Left lobe of liver (tissue), 2 donors: ENCODE results near the gene DST. TPM values are rescaled to one million over a fixed set of nuclear protein-coding genes. Genes with fewer than 3 reads are reported as not detected.

ENCODE experiments used
- ATAC-seq: fragments of 200-7000 bp; cut with Tn5 transposase; one replicate; pipeline ENCODE4 v1.9.1; 2020; ENCODE audit warnings: mild to moderate bottlenecking, moderate library complexity
- DNase-seq: peaks from one replicate; pipeline ENCODE4 v3.0.0-alpha.2; 2020; ENCODE audit warnings: low spot score
- total RNA-seq: library from RNA; stranded (reverse); gene quantifications from one replicate; pipeline ENCODE4 v1.2.1, GENCODE V29; 2021
- donor health status: DM: no; HTN: no; CAD: no; lungs with moderate emphysema.
- donor health status: DM: no; HTN: yes; CAD: no.

Gene DST
- total RNA-seq, 1 donor from 2014 or later: 86.5 TPM

DNA sequence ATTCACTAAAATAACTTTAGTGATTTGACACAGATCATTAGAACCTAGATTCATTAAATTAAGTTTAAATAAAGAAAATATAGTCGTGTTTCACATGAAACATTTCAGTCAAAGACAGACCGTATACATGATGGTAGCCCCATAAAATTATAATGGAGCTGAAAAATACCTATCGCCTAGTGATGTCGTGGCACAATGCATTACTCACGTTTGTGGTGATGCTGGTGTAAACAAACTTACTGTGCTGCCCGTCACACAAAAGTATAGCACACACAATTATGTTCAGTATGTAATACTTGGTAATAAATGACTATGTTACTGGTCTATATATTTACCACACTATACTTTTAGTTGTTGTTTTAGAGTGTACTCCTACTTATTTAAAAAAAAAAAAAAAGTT lies 17.3 kb downstream of the DST start:
- ATAC-seq (no peak), DNase-seq (no peak)

DNA sequence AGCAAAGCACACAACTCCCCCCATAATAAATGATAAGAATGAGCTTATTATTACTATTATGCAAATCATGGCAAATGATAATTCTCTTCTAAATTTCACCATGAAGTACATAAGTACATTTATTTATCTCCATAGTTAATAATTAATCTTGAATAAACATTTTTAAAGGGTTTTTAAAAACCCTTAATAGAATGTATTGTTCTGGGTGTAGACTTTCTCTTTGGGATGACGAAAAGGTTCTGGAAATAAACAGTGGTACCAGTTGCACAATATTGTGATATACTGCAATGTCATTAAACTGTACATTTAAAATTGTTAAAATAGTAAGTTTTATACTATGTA lies 18.0 kb downstream of the DST start:
- ATAC-seq (peak; percentile 13), DNase-seq (no peak)

DNA sequence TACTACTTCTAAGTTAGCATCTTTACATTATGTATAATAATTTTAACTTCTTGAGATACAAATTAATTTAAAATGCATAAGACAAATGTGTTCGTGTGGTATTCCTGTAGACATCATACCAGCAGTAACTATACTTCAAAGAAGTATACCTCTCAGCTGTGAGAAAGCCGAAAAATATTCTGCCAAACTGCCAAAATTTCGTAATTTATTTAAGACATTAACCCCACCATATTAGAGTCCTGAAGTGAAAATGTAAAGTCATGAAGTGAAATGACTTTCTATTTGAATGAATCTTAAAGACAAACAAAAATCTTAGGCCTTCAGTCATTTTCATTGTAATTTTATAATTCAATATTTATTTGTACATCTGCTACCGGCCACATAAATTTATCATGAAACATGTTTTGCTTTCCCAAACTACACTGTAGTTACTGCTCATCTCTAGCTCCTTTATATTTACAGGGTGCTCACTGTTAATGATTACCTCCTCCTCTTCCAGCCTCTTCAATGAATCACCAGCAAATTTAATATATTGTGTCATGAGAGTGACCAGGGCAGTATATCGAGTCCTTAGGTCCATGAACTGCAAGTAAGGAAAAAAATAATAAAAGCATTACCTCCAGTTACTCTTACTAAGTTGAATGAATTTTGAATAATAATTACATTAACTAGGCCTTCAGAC lies 18.5 kb downstream of the DST start:
- DNase-seq: no peak
- peak; percentile 83 for ATAC-seq

DNA sequence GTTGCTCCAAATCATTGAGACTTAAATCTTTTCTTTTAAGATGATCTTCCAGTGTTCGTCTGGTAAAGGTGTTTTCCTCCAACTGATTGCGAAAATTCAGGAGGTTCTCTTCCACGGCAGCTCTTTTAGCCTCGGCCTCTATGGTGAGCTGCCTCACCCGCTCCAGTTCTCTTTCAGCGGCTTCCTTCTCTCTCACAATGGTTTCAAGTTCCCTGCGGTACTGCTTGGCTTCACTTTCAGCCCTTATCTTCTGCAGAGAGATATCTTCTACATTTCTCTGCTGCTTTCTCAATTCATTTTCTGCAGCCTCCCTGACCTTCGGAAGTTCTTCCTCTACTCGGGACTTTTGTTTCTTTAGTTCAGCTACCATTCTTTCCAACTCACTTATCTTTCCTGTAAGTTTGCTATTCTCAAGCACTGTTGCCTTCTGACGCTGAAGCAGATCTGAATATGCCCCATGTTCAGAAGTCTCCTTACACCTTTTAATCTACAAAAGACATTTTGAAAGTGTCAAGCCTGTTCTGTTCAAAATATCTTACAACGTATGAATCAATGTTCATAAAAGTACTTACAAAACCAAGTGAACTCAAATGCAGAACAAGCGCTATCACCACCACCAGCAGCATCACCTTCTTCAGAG lies 22.3 kb downstream of the DST start:
- DNase-seq: no peak
- ATAC-seq: no peak

DNA sequence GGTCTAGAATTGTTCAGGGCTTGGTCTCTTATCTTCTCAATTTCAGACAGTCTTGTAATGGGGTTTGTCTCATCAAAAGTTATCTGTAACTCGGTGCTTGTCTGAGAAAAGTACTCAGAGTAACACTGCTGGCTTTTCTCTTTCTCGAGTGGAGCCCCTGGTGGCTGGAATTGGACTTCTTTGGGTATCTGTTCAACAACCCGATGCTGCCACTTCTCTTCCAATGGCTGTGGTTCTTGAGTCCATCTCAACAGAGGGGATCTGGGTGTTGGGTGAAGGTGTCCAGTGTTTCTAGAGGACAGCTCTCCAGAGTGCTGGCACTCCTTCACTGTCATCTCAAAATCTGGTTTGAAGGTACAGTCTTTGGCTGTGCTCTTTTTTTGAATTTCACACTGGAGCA lies 24.6 kb downstream of the DST start:
- ATAC-seq (no peak), DNase-seq (no peak)

DNA sequence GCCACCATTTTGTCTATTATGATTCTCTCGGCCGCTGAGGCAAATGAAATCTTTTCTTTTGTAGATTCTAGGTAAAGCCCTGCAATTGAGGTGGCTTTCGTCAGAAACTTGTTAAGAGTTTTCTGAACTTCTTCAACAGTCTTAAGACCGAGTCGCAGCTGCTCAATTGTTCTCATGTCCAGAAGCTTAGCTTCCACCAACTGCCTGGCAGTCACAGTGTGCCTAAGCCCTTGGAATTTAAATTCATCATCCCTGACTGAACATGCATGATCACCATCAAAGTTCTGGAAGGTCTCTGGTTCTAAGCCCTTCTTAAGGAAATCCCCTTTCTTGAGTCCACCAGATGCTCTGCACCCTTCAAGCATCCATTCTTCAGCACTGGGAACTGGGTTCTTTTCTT lies 25.7 kb downstream of the DST start:
- no peak for ATAC-seq
- DNase-seq: no peak

DNA sequence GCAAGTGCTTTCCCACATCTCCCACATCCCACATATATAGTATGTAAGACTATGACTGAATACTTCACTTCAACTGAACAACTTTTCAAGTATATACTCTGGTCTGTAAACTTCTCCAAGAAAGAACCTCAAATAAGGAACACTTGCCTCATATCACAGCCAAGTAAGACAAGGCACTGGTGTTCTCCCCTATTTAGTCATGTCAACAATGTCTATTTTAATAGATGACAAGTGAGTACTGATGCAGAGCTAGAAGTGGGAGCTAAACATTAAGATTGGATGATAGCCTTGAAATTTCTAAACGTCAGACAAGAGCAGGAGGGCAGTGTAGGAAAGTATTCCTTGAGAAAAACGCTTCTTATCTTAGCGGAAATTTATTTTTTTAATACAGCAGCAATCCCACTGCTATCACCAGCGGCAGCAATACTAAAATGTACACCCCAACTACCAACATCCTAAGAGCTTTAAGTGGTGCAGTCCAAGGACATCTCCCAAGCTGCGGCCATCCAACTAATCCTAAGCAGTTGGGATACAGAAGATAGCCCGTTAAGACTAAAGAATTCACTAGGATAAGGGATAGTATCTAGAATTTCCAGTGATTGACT lies 29.3 kb downstream of the DST start:
- DNase-seq: no peak
- no peak for ATAC-seq

DNA sequence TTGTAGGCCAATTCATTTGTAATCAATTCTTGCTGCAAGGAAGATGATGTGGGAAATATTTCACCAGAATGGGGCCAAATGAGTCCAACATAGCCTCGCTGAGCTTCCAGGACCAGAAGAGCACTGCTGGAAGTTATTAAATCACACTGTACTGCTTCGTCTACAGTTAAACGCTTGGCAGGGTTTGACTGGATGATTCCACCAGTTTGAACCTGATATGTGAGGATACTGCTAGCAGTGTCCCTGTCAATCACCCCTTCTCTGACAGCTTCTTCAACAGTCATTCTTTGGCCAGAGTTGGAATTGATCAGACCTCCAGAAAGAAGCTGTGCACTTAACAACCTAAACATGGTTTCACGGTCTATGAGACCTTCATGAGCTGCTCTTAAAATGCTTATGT lies 34.4 kb downstream of the DST start:
- no peak for ATAC-seq

DNA sequence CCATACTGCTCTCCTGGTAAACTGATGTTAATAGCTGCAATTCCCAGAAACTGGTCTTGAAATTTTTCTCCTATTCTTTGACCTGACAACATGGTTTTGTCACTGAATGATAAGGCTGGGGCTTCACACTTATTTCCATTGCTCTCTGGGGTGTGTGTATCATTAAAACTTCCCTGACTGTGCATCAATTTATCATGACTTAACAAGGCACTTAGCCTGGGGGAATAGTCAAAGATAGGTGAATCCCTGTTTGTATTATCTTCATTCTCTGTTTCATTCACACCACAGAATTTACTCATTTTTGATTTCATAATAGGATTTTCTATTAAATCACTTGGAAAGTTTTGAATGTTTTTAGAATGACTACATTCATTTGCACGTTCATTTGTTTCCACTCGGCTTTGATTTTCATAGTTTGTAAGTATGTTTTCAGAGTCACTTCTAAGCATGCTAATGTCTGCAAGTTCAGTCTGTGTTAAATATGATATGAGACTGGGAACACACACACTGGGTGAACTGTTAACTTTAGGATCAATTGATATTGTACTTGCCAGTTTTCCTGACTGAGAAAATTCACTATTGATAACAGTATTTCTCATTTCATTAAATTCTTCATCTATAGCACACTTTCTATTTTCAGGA lies 35.5 kb downstream of the DST start:
- ATAC-seq (no peak), DNase-seq (no peak)

More for the DNA sequence above, 34.4 kb downstream of the DST start:
- no peak for DNase-seq

DNA sequence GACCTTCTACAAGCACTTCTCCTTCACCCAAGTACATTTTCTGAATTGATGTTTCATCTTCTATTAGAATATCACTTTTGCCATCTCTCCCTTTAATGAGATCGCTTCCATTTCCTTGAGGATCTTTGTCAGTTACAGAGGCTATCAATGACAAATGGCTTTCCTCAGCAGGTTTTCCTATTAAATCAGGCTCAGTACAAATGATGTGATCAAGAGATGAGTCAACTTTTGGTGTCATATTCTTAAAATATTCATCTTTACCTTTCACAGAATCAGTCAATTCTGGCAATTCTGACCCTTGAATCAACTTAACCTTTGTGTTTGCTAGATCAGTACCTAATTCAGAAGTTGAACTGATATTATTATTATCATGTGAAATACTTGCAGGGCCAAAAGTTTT lies 37.3 kb downstream of the DST start:
- DNase-seq (no peak), ATAC-seq (no peak)

DNA sequence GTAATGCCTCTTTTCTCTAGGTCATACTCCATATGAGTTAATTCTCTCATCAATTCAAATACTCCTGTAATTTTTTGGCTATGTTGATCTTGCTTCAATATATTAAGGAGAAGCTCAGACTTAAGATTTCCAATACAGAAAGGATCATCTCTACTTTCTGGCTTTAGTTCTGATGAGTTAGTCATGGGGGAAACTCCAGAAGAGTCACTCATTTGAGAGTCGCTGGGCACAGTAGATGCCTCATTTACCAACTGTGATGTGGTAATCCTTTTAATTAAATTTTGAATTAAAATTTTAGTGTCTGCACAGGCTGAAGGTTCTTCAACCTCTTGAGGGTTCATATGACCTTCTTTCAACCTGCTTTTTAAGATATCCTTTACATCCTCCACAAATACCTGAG lies 38.5 kb downstream of the DST start:
- ATAC-seq: no peak
- DNase-seq: no peak

DNA sequence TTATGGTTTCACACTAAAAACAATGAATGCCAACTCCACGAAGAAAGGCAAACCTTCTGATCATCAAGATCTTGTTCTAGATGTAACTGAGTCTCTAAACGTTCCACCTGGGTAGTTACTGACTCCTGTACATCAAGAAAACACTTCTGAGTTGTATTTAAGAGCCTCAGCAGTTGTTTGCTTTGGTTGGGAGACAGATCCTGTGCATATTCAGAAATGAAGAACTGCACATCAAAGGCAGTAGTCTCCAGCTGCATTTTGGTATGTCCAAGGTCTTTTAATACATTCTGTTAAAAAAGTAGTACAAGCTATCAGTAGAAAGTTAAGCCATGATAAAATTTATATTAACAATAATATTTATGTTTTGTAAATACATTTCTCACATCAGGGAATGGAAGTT lies 41.3 kb downstream of the DST start:
- no peak for ATAC-seq
- DNase-seq: no peak

DNA sequence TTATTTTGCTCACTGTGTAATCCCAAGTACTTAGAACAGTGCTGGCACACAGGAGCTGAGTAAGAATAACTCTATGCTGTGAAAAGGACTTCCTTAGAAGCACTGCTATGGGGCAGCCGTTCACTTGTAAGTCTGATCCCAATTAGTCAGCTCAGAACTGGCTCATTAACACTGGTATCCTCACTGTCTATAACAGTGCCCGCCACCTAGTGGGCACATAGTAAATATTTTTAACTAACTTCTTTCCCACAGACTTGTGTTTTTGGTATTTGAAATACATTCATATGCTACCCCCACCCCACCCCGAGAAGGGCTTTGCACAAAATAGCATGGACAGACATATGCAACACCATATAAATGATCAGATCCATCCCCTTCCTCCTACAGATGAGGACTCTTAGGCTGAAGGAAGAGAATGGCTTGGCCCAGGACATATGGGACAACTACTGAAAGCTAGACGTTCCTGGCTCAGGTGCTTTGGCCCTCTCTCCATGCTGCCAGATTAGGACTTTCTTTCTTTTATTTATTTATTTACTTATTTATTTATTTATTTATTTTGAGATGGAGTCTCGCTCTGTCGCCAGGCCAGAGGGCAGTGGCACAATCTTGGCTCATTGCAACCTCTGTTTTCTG lies 47.1 kb downstream of the DST start:
- ATAC-seq (peak; percentile 72), DNase-seq (no peak)

DNA sequence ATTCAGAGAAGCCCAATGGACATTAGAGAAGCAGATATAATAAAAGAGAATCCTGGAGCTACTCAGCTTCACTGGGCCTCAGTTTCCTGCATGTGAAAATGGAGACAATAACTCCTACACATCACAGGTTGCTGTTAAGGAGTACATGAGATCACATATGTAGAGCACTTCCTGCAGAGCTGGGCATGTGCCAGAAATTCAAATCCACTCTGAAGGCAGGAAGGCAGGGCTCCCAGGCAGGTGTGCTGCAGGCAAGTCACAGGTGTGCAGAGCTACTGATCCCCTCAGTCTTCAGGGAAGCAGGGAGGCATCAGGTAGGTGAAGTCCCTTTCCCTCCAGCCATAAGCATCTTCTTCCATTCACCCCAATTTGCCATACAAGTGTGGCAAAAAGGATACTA lies 48.0 kb downstream of the DST start:
- no peak for ATAC-seq

DNA sequence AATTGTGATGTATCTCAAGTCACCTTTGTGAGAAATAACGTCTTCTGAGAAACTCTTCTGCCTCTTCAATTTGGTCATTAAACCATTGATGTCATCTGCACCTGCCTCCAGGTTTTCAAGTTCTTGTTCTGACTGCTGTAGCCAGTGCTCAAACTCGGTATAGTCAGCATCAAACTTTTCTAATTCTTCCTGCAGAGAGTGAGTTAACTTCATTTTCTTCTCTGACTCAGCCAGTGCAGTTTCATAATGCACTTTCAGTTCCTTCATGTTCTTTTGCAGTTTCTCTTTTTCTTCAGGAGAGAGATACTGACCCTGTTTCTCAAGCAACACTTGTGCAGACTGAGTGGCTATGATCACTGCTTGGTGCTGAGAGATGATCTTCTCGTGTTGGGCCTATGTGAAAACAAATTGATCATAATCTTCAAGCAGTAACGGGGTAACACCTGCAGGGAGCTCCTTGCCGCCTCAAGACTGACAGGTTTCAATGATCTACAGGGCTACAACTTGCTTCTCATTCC lies 48.8 kb downstream of the DST start:
- ATAC-seq (peak; percentile 17), DNase-seq (no peak)

More for the DNA sequence above, 48.0 kb downstream of the DST start:
- no peak for DNase-seq

DNA sequence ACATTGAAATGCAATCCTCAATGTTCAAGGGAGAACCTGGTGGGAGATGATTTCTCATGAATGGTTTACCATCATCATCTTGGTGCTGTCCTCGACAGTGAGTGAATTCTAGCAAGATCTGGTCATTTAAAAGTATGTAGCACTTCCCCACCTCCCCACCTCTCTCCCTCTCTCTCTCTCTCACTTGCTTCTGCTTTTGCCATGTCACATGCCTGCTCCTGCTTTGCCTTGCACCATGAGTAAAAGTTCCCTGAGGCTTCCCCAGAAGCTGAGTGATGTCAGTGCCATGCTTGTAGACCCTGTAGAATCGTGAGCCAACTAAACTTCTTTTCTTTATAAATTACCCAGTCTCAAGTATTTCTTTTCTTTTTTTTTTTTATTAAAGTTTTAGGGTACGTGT lies 60.5 kb downstream of the DST start:
- no peak for ATAC-seq

DNA sequence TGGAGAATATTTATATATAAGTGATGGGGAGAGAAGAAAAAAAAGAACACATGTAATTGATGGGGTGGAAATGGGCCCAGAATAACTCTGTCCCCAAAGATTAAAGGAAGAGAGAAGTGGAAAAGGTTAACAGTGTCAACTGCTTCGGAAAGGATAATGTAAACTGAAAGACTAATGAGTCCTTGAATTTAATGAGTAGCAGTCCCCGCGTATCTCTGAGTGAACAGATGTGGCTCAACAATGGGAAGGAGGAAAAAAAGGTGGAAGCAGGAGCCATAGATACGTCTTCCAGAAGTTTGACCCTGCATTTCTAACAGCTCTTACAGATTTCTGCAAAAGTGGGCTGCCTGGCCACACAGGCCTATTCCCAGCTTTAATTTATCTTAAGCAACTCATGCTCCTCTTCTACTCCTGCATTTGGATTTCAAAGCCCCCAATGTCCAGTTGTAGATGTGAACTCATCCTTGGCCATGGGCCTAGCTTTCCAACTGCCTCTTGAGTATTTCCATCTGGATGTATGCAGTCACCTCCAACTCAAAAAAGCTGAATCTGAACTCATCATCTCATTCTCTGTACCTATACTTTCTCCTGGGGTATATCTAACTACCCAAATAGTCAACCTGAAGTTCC lies 61.3 kb downstream of the DST start:
- DNase-seq (no peak), ATAC-seq (no peak)

More for the DNA sequence above, 60.5 kb downstream of the DST start:
- DNase-seq: no peak

DNA sequence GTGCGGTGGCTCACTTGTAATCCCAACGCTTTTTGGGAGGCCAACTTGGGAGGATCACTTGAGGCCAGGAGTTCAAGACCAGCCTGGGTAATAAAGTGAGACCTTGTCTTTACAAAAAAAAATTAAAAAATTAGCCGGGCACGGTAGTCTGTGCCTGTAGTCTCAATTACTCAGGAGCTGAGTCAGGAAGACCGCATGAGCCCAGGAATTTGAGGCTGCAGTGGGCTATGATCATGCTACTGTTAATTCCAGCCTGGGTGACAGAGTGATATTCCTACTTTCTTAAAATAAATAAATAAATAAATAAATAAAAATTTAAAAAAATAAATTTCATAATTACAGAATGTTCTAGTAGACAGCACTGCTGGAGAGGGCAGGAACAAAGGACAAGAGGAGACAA lies 62.4 kb downstream of the DST start:
- DNase-seq: no peak

DNA sequence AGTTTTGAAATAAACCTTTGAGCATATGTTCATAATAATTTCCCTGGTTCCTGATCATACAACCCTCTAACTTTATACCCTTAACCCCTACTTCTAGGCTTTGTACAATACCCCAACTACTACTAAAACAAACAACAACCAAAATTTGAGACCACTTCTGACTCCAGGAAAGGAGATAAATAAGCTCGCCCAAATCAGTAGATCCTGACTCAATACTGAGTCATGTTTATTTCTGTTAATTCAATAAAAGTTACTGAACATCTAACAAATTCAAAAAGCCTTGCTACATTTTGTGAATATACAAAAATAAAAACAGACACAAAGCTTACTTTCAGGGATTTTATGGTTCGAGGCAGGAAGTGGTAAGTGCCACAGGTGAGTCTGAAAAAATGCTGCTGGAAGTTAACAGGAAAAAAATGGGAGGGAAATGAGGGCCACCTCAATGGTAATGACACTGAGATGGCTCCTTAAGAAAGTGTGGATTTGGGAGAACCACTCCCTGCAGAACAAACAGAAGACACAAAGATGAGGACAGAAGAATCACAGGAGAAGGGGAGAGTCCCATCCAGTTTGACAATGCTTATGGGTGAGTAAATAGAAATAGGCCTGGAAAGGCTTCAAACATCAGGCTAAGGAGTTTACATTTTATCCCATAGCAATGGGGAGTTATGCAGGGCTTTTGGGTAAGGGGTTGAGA lies 63.4 kb downstream of the DST start:
- ATAC-seq (no peak), DNase-seq (no peak)

More for the DNA sequence above, 62.4 kb downstream of the DST start:
- no peak for ATAC-seq

DNA sequence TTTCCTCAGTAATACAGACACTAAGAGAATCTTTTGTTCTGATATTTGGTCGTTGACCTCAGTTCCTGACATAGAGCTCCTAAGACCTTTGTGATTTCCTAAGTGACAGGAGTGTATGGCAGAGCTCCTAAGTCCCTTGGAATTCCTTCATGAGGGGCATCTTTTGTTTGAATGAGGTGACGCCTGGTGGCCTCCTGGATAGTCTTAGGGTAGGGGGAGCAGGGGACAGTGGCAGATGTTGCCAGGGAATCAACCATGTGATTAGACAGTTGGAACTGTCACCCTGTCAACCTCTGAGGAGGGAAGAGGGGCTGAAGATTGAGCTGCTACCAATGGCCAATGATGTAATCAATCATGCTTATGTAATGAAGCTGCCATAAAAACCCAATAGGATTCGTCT lies 67.0 kb downstream of the DST start:
- ATAC-seq (no peak), DNase-seq (no peak)
